ENCODE results near the gene MICALL2.

MICALL2 gene

DNA sequence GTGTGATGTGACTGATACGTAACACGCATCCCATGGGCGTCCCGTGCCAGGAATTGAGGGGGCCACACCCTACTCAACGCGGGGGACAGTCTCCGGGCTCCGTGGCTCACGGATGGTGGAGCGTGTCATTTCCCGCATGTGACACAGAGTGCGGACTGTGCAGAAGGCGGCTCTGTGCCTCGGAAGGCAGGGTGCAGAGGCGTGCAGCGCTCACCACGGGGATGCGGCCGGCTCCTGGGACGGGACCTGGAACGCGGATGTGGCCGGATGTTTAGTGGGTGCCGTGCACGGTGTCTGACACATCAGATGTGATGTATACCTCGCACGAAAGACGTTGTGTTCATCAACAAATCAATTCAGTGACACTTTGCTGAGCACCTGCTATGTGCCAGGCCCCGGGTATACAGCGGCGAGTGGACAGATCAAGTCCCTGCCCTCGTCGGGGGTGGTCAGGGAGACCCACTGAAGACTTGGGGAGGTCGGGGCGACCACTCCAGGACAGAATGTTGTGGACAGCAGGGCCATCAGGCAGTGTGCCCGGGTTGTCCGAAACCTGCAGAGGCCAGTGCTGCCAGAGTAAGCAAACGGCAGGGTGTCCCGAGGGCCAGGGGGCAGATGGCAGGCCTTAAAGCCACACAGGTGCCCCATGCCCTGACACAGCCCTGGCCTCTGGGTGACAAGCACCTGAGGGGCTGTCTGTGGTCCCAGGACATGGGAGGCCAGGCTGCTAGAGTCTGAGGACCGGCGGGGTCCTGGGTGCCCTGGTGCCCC, 38.1 kb downstream of the MICALL2 start:
- in situ Hi-C loops (cut with MboI; ENCODE audit: low sequenced_read_pairs), result no loop called here

DNA sequence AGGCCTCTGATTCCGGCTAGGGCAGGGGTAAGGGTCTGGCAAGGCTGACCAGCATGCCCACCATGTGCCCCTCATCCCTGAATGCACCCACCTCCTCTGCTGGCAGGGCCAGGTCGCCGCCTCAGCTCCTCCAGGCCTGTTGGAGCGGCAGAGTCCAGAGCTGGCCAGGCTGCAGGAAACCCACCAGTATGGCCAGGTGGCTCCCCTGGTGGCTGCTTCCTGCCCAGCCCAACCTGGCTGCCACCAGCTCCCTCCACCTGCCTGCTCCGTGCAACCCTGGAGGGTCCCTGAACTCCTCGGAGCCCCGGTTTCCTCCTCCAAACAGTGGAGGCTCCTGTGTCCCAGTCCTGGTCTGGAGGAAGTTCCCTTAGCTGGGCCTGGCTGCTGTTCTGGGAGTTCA, 39.6 kb downstream of the MICALL2 start:
- in situ Hi-C loops (cut with MboI; ENCODE audit: low sequenced_read_pairs), result no loop called here

DNA sequence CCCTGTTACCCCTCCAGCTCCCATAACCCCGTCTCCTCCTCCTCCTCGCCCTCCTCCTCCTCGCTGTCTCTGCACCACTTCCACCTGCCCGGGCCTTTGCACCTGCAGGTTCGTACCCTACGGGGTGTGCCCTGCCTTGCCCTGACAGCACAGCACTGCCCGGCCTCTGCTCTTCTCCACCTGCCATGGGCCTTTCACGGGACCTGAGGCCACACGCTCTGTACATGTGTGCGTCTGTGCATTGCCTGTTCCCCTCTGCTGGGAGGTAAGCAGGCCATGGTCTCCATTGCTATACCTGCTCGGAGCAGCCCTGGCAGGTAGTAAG, 40.0 kb downstream of the MICALL2 start:
- in situ Hi-C loops (cut with MboI; ENCODE audit: low sequenced_read_pairs), result no loop called here

DNA sequence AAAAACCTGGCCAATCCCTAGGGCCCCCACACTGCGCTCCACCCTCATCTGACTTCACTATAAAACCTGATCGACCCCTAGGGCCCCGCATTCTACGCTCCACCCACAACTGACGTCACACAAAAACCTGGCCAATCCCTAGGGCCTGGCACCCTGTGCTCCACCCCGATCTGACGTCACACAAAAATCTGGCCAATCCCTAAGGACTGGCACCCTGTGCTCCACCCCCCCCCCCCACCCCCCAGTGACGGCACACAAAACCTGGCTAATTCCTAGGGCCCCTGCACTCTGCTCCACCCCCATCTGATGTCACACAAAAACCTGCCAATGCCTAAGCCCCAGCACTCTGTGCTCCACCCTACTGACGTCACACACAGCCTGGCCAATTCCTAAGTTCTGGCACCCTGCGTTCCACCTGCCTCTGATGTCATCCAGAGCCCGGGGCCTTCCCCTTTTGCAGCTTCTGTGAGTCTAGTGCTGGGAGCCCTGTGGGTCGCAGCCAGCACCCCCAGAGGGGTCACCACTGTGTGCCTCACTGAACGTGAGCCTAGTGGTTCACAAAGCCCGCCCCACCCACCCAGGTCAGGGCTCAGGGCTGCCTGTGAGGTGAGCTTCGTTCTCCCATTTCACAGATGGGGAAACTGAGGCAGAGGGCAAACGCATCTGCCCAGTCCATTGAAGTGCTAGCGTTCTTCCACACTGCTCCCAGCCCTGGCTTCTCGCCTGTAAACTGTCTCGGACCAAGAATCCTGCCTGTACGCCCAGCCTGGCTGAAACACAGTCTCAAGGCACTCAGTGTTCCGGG, 40.6 kb downstream of the MICALL2 start:
- in situ Hi-C loops (cut with MboI; ENCODE audit: low sequenced_read_pairs), result no loop called here

DNA sequence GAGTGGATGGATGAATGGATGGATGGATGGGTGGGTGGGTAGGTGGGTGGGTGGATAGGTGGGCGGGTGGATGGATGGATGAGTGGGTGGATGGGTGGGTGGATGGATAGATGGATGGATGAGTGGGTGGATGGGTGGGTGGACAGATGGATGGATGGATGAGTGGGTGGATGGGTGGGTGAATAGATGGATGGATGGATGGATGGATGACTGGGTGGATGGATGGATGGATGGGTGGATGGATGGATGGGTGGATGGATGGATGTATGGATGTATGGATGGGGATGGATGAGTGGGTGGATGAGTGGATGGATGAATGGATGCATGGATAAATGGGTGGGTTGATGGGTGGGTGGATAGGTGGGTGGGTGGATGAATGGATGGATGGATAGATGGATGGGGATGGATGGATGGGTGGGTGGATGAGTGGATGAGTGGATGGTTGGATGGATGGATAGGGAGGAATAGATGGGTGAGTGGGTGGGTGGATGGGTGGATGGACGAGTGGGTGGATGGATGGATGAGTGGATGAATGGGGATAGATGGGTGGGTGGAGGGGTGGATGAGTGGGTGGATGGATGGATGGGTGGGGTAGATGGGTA, 43.8 kb downstream of the MICALL2 start:
- in situ Hi-C loops (cut with MboI; ENCODE audit: low sequenced_read_pairs), result no loop called here

DNA sequence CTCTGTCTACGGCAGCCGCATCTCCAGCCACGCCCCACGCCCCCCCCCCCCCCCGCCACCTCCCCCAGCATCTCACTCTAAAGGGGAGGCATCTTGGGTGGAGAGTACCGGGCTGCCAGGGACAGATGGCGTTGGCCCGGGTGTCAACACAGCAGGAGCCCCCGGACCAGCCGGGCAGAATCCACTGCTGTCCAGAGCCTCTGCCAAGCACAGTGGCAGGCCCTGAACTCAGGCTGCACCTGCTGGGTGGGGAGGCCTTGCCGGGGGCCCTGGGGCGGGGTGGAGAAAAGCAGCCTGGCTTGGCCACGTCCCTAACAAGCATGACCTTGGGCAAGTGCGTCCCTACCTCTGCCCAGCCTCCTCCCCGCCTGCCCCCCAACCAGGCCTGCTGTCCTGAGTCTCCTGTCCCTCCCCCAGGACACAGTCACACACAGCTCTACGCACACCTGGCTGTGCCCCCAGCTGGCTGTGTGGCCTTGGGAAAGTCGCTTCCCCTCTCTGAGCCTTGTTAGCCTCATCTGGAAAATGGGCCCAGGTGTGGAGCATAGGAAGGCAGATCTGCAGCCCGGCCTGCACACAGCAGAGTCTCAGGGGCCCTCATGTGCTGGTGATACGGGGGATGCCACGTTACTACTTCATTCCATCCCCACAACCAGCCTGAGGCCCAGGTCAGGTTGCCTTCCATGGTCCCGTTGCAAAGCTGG, 45.2 kb downstream of the MICALL2 start:
- in situ Hi-C loops (cut with MboI; ENCODE audit: low sequenced_read_pairs), result no loop called here

DNA sequence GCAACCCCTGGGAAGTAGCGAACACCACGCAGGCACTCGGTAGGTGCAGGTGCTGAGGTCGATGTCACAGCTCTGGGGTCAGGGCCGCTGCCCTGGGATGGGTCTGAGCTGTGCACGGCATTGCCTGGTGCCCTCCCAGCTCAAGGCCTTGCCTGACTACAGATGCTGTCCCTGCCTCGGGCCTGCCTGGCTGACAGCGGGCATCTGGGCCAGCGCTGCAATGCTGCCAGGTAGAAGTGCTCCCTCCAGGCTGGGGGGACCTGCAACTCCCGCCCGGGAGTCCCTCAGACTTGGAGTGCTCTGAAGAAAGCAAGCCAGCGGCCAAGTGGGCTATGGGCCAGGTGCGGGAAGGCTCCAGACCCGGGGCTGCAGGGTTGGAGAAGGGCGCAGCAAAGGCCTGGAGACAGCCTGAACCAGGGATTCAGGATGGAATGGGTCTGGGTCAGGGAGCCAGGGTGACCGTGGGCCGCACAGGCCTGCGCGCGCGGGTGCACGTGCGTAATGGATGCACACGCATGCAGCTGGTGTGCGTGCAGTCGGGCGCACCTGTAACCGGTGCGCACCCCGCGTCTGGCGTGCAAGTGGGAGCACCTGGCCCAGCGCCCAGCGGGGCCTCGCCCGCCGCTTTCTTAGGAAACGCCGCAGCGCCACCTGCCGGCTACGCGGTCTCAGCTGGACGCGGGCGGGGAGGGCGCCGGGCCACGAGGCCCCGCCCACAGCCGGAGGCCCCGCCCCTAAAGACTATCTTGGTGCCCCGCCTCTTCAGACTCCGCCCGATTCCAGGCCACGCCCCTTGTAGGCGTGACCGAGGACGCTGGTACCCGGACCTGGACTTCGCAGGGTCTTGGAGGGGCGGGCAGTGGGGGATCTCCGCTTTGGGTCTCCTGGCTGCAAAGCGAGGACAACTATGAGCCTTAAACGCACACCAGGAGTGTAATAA, 46.7 kb downstream of the MICALL2 start:
- in situ Hi-C loops (cut with MboI; ENCODE audit: low sequenced_read_pairs), result no loop called here

DNA sequence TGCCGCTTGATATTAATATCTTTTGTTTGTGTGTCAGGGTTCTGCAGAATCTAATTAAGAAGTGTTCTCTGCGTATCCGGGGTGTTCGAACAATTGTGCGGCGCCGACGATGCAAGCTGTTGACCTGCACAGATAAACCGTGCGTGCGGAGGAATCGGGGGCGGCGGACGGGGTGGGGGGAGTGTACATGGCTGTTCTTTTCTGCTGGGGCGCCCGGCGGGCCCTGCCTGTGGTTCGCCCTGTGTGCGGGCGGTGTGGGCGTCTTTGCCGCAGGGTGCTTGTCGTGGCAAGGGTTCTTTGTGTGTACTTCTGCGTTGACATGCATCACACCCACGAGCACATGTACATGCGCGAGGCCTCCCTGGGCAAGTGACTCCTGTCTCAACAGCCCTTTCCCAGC, 47.9 kb downstream of the MICALL2 start:
- in situ Hi-C loops (cut with MboI; ENCODE audit: low sequenced_read_pairs), result no loop called here

DNA sequence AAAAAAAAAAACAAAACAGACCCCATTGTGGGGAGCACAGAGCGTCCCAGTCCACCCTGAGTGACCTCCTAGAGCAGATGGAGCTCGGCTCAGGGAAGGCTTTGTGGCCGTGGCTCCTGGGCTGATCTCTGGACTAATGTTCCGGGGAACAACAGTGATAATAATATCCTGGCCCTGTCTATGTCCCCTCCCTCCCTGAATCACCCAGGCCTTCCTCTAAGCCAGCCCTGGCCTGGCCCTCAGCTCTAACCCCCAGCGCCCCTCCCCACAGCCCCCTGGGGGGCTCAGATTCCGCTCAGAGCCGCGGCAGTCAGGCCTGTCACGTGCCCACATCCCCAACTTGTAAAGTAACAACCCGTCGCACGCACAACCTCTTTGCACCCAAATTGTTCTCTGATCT, 48.3 kb downstream of the MICALL2 start:
- in situ Hi-C loops (cut with MboI; ENCODE audit: low sequenced_read_pairs), result no loop called here

DNA sequence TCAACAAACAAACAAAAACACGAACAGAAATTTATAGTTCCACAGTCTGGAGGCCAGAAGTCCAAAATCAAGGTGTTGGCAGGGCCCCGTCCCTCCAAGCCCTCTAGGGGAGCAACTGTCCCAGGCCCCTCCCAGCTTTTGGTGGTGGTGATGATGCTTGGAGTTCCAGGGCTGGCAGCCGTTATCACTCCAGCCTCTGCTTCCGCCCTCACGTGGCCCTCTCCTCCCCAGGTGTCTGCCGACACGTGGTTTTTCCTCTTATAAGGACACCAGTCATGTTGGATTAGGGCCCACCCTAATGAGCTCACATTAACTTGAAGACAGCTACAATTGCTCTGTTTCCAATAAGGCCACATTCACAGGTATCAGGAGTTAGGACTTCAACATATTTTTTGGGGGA, 49.7 kb downstream of the MICALL2 start:
- in situ Hi-C loops (cut with MboI; ENCODE audit: low sequenced_read_pairs), result no loop called here

DNA sequence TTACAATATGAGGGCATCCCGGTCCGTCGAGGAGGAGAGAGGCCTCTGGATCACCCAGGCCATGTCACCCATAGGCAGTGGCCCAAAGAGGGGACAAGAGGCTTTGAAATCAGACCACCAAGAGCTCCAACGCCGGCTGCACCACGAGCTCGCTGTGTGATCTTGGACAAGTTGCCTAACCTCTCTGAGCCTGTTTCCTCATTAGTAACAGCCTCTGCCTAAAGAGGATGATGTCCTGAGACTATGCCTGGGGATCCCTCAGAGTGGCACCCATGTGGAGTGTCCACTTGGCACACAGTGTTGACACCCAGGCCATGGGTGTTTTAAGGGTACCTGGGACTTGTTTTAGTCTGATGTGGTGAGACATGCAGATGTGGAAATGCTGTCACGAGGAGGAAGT, 50.8 kb downstream of the MICALL2 start:
- in situ Hi-C loops (cut with MboI; ENCODE audit: low sequenced_read_pairs), result no loop called here

DNA sequence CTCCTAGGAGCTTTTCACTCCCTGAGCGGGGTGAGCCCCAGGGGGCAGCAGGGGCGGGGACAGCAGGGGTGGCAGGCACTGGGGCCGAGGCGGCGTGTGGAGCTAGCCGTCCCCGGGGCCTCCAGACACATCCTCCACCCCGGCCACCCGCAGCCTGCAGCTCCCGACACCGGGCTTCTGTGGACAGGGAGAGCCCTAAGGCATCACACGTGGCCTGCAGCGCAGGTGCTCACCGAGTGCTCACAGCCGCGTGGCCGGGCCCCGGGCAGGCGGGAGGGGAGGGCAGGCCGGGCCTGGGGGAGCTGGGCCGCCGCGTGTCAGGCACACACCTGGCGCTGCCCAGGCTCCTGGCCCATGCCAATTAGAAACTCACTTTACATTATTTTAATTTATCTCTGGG, 51.4 kb downstream of the MICALL2 start:
- in situ Hi-C loops (cut with MboI; ENCODE audit: low sequenced_read_pairs), result no loop called here

DNA sequence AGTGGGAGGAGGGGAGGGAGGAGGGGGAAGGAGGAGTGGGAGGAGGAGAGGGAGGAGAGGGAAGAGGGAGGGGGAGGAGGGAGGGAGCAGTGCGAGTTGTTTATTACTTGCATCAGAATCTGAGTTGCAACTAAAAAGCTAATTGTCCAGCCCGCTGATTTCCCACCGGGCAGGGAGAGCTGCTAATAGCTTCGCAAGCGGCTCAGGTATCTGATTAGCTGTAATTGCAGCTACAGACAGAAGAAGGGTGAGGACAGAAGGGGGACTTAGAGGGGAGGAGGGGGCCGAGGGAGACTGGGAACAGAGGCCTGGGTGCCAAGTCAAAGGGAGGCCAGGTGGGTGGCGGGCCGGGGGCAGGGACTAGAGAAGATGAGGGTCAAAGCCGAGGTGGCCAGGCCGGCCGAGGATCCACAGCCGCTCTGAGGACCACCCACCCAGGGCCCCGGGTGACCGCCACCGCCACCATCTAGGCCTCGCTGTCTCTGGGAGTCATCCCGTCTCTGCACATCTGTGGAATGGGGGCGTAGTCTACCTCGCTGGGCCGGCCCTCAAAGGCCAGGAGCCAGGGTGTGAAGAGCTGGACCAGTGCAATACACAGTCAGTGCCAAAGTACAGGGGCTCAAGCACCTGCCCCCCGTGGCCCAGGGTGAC, 54.2 kb downstream of the MICALL2 start:
- in situ Hi-C loops (cut with MboI; ENCODE audit: low sequenced_read_pairs), result no loop called here

DNA sequence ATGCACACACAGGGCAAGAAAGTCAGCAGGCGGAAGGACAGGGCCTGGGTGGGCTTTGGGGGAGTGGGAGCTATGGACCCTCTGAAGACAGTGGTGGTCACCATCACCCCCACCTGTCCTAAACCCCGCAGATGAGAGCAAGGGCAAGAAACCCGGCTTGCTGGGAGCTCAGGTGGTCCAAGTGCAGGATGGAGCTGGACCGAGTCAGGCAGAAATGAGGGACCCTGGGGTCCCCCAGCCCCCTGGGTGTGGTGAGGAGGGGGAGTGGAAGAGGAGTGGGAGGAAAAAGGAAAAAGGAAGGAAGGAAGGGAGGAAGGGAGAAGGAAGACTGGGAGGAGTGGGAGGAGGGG, 54.8 kb downstream of the MICALL2 start:
- in situ Hi-C loops (cut with MboI; ENCODE audit: low sequenced_read_pairs), result no loop called here

DNA sequence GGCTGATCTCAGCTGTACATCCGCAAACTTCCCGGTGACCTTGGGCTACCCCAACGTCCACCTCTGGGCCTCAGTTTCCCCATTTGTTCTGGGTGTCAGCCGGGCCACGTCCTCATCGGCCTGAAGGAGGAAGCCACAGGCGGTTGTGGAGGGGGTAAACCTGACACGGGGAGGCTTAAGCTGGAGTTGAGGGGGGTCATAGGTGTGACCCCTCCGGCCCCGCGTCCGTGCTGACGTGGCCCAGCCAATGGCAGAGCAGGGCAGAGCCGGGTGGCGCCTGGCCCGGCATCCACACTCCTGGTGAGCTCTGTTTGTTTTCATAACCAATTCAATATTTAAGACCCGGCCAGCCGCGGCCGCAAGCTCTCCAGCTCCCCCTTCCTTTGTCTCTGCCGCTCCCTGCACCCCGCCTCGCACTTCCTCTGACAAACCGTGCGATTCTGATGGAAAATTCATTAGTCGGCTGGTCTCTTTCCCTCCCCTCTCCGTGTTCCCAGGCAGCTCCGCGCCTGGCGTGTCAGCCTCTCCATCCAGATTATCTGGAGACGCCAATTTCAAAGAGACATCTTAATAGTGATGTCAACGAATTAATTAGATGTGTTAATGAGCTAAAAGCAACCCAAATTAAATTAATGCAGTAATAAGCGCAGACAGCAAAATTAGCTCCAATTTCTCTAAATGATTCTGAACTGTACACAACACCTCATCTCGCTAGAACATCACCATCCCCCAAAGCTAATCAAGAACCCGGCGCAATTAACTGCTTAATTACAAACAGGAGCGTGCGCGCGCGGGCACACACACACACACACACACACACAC, 55.4 kb downstream of the MICALL2 start:
- in situ Hi-C loops (cut with MboI; ENCODE audit: low sequenced_read_pairs), result no loop called here

DNA sequence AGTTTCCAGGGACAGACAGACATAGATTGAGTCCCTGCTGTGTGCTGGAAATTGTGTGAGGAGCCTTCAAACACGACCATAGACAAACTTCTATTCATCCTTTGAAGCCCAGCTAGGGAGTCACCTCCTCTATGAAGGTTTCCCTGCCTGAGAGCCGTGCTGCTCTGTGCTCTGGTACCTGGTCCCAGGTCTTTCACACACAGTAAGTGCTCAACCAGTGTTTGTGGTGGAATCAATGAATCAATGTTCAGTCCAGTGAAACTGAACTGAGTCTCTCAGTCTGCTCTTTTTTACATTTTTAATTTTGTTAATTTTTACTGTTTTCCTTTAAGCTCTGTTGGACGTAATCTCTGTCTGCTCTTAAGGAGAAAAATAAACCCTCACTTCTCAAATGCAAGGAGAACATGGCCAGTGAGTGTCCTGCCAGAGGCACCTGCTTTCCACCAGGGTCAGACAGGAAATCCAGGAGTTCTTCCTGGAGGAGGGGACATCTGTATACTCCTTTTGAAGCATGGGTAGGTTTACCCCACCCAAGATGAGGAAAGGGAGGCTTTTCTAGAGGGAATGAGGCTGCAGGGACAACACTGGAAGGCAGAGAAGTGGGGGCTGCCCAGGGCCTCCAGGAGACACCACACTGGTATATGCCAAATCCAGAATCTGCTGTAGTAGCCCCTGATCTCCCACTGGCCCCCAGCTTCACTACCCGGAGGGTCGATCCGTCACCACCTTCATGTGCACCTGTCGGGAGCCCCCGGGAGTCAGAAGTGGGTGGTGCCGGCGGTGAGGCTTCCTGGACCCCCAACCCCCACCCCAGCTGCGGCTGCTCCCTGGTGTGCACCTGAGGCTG, 56.3 kb downstream of the MICALL2 start:
- in situ Hi-C loops (cut with MboI; ENCODE audit: low sequenced_read_pairs), result no loop called here

DNA sequence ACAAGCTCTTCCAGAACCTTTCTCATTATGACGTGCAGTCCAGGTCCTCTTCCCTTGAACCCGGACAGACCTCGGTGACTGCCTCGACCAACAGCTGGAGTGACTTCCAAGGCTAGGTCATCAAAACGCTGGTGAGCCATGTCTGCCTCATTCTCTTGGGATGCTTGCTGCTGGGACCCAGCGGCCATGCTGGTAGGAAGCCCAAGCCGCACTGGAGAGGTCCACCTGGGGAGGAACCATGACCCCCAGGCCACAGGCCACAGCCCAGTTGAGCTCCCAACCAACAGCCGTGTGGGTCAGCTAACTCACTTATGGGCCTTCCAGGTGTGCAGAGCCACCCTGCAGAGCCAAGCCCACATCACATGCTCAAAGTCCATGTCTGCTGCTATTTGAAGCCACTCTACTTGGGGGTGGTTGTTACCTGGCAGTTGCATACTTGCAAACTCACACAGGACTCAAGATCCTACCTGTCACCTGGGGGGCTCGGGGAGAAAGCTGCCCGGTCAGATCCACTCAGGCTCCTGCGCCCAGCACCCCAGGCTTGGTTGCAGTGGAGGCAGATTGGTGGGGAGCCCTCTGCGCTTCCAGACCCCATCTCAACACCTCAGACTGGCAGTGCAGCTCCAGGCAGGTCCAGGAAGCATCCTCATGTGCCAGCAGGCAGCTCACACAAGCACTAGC, 57.0 kb downstream of the MICALL2 start:
- in situ Hi-C loops (cut with MboI; ENCODE audit: low sequenced_read_pairs), result no loop called here

DNA sequence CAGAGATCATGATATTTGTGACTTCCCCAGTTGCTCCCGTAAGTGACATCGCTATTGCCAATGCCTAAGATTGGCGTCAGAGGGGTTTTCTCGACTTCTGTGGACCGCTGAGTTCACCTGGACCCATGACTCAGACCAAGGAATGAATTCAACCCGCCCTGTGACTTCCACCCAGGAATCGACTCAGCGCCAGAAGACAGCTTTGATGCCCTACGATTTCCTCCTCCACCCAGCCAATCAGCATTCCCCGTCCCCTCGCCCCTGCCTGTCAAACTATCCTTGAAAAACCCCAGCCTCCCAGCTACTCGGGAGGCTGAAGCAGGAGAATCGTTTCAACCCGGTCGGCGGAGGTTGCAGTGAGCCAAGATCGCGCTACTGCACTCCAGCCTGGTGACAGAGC, 58.3 kb downstream of the MICALL2 start:
- in situ Hi-C loops (cut with MboI; ENCODE audit: low sequenced_read_pairs), result no loop called here
